ENCODE measurements around the gene OR2AG2.

OR2AG2 gene

GRCh38 chr11:6780829-6781228 lies 9.1 kb upstream of the OR2AG2 start:
- Histone ChIP-seq H4K20me1 (ENCODE audit: insufficient read depth, low read length) (no peaks in the 10 kb centered on the region), H3K36me3 (ENCODE audit: insufficient read depth, low read length) (no peaks in the 10 kb centered on the region), H3K4me1 (ENCODE audit: insufficient read depth, low read length, severe bottlenecking) (no peaks in the 10 kb centered on the region), H3K9ac (ENCODE audit: low read length) (no peak overlapping the region), H3K4me3 (ENCODE audit: low read depth, low read length, poor library complexity, severe bottlenecking) (no peak overlapping the region), H3K27me3 (ENCODE audit: insufficient read depth, low read length) (no peaks in the 10 kb centered on the region), H3K9me2 (ENCODE audit: low read depth, low read length) (no peaks in the 10 kb centered on the region), H3K79me2 (ENCODE audit: insufficient read depth, low read length) (no peaks in the 10 kb centered on the region), H2AFZ (ENCODE audit: low read length) (no peak overlapping the region), H3F3A (ENCODE audit: insufficient read depth, low read length) (no peaks in the 10 kb centered on the region), H3K27ac (ENCODE audit: low read depth, low read length, poor library complexity, severe bottlenecking) (no peak overlapping the region), H3K4me2 (ENCODE audit: low read length) (no peak overlapping the region), H3K9me3 (ENCODE audit: low read length) (no peaks in the 10 kb centered on the region)
- TF ChIP-seq EZH2 (IDR thresholded peaks at IDR 0.05; ENCODE audit: borderline replicate concordance, low read length) (no peak), CTCF (IDR thresholded peaks at IDR 0.05; ENCODE audit: low read length) (no peak)

DNA sequence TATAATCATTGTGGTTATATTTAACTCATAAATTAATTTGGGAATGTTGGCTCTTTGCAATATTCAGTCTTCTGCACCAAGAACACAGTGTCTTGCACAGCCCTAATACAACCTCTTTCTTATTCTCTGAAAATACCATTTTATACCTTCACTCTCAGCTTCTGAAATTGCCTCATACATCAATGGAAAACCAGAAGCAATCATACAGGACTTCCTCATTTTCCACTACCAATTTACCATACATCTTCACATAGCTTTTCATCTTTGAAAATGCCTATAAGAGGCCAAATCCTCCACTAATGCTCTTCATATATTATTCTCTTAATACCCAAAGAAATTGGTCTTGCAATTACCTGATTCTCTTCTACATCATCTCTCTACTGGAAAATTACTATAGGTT lies 6.7 kb upstream of the OR2AG2 start:
- Histone ChIP-seq H3K79me2 (ENCODE audit: insufficient read depth, low read length) (no peaks in the 10 kb centered on the region), H3K4me1 (ENCODE audit: insufficient read depth, low read length, severe bottlenecking) (no peaks in the 10 kb centered on the region), H3K9ac (ENCODE audit: low read length) (no peak overlapping the region), H3K27ac (ENCODE audit: low read depth, low read length, poor library complexity, severe bottlenecking) (no peak overlapping the region), H3K9me2 (ENCODE audit: low read depth, low read length) (no peaks in the 10 kb centered on the region), H3K36me3 (ENCODE audit: insufficient read depth, low read length) (no peaks in the 10 kb centered on the region), H4K20me1 (ENCODE audit: insufficient read depth, low read length) (no peaks in the 10 kb centered on the region), H3K4me3 (ENCODE audit: low read depth, low read length, poor library complexity, severe bottlenecking) (no peak overlapping the region), H2AFZ (ENCODE audit: low read length) (no peak overlapping the region), H3K27me3 (ENCODE audit: insufficient read depth, low read length) (no peaks in the 10 kb centered on the region), H3F3A (ENCODE audit: insufficient read depth, low read length) (no peaks in the 10 kb centered on the region), H3K4me2 (ENCODE audit: low read length) (no peak overlapping the region), H3K9me3 (ENCODE audit: low read length) (no peaks in the 10 kb centered on the region)
- TF ChIP-seq EZH2 (IDR thresholded peaks at IDR 0.05; ENCODE audit: borderline replicate concordance, low read length) (no peak), CTCF (IDR thresholded peaks at IDR 0.05; ENCODE audit: low read length) (no peak)

GRCh38 chr11:6757373-6757967 lies 14.3 kb downstream of the OR2AG2 start:
- Histone ChIP-seq H3K27me3 (ENCODE audit: insufficient read depth, low read length) (no peaks in the 10 kb centered on the region), H3K36me3 (ENCODE audit: insufficient read depth, low read length) (no peaks in the 10 kb centered on the region), H3K9me3 (ENCODE audit: low read length) (no peaks in the 10 kb centered on the region), H3K4me1 (ENCODE audit: insufficient read depth, low read length, severe bottlenecking) (no peaks in the 10 kb centered on the region), H3K4me2 (ENCODE audit: low read length) (no peak overlapping the region), H3K9ac (ENCODE audit: low read length) (no peak overlapping the region), H4K20me1 (ENCODE audit: insufficient read depth, low read length) (no peaks in the 10 kb centered on the region), H3F3A (ENCODE audit: insufficient read depth, low read length) (no peaks in the 10 kb centered on the region), H2AFZ (ENCODE audit: low read length) (no peak overlapping the region), H3K4me3 (ENCODE audit: low read depth, low read length, poor library complexity, severe bottlenecking) (no peak overlapping the region), H3K79me2 (ENCODE audit: insufficient read depth, low read length) (no peaks in the 10 kb centered on the region), H3K9me2 (ENCODE audit: low read depth, low read length) (no peaks in the 10 kb centered on the region), H3K27ac (ENCODE audit: low read depth, low read length, poor library complexity, severe bottlenecking) (no peak overlapping the region)
- TF ChIP-seq CTCF (IDR thresholded peaks at IDR 0.05; ENCODE audit: low read length) (peak; percentile 59), EZH2 (IDR thresholded peaks at IDR 0.05; ENCODE audit: borderline replicate concordance, low read length) (no peak)

Measured in OCI-LY1 (cell line).